T-cell (primary cell): Measurements from ENCODE around the gene PRKAG3. TPM values are rescaled to one million over a fixed set of nuclear protein-coding genes. Genes with fewer than 3 reads are reported as not detected.

Source experiments
- ATAC-seq, 4 experiments: fragments of 200-7000 bp in 3 of 4; fragments of 150-1000 bp in 1 of 4; cut with Tn5 transposase; replicated peaks in 1 of 4; 1 replicate in 3 of 4; 2 replicates in 1 of 4; pipeline ENCODE4 v1.10.0; 2021; ENCODE audit warnings: moderate library complexity in 3 of 4, mild to moderate bottlenecking in 2 of 4, moderate number of reproducible peaks in 1 of 4
- CTCF ChIA-PET, 2 donors: fragments of 300-600 bp; sonication (Branson Sonifier 250); formaldehyde crosslinking; loops; one replicate each; lab custom pipeline; 2022; ENCODE audit warnings: antibody characterized with exemption in 2 of 2; lab: Charles Lee
- POLR2A ChIA-PET, 2 donors: fragments of 300-600 bp; sonication (Branson Sonifier 250); formaldehyde crosslinking; loops; one replicate each; lab custom pipeline; 2022; ENCODE audit warnings: antibody characterized with exemption in 2 of 2; lab: Charles Lee
- DNase-seq, 35 experiments: peaks; one replicate each; pipeline versions ENCODE4 v3.0.0 to v3.0.0-alpha.2; 2013 to 2023
- H3K27ac ChIP-seq: one replicate; pipeline ENCODE4 v1.5.1; 2013; ENCODE audit warnings: low read length
- H3K27me3 ChIP-seq, 2 experiments: replicated peaks in 1 of 2; 1 replicate in 1 of 2; 2 replicates in 1 of 2; pipeline versions ENCODE4 v1.6.1 to v1.7.0; 2013; ENCODE audit warnings: low read length in 1 of 2, mixed read lengths in 1 of 2; ENCODE audit not compliant: control insufficient read depth in 2 of 2, insufficient read depth in 2 of 2; ENCODE audit errors: extremely low read depth in 1 of 2
- H3K36me3 ChIP-seq, 2 donors: 1 replicate in 1 of 2; 2 replicates in 1 of 2; pipeline versions ENCODE4 v1.6.1 to v1.7.0; 2013; ENCODE audit warnings: low read length in 1 of 2; ENCODE audit not compliant: control insufficient read depth in 2 of 2, insufficient read depth in 1 of 2; ENCODE audit errors: extremely low read depth in 1 of 2
- H3K4me1 ChIP-seq, 2 experiments: 1 replicate in 1 of 2; 2 replicates in 1 of 2; pipeline versions ENCODE4 v1.6.1 to v1.7.0; 2013; ENCODE audit warnings: low read length in 2 of 2, mixed read lengths in 1 of 2; ENCODE audit not compliant: insufficient read depth in 2 of 2, control insufficient read depth in 1 of 2; ENCODE audit errors: extremely low read depth in 1 of 2
- H3K4me3 ChIP-seq, 2 donors: 1 replicate in 1 of 2; 2 replicates in 1 of 2; pipeline versions ENCODE4 v1.5.1 to v1.7.0; 2013; ENCODE audit warnings: mild to moderate bottlenecking in 2 of 2, low read length in 1 of 2, moderate library complexity in 1 of 2; ENCODE audit not compliant: control insufficient read depth in 1 of 2; ENCODE audit errors: extremely low read depth in 1 of 2
- H3K9me3 ChIP-seq: 2 replicates; pipeline ENCODE4 v1.7.0; 2013
- H3K27ac Mint-ChIP-seq, 2 donors: one replicate each; pipeline ENCODE4 v1.8.0; 2020 to 2021; ENCODE audit warnings: mild to moderate bottlenecking in 2 of 2, mixed read lengths in 2 of 2
- H3K27me3 Mint-ChIP-seq, 2 donors: one replicate each; pipeline ENCODE4 v1.8.0; 2021 to 2022; ENCODE audit warnings: mixed read lengths in 2 of 2
- H3K36me3 Mint-ChIP-seq: one replicate; pipeline ENCODE4 v1.8.0; 2021; ENCODE audit warnings: mixed read lengths
- H3K4me1 Mint-ChIP-seq, 3 donors: one replicate each; pipeline ENCODE4 v1.8.0; 2020 to 2022; ENCODE audit warnings: mixed read lengths in 3 of 3, mild to moderate bottlenecking in 1 of 3
- H3K4me3 Mint-ChIP-seq, 3 donors: one replicate each; pipeline ENCODE4 v1.8.0; 2020 to 2022; ENCODE audit warnings: mild to moderate bottlenecking in 3 of 3, mixed read lengths in 3 of 3, moderate library complexity in 3 of 3
- H3K9me3 Mint-ChIP-seq, 3 donors: one replicate each; pipeline ENCODE4 v1.8.0; 2020 to 2022; ENCODE audit warnings: mixed read lengths in 3 of 3
- WGBS: methylation state at CpG from one replicate; pipeline ENCODE4 v1.1.5; 2013; ENCODE audit warnings: missing lambda C conversion rate; ENCODE audit not compliant: insufficient coverage; 5-methylcytosine and 5-hydroxymethylcytosine counted together
- total RNA-seq, 35 experiments: library from RNA in 6 of 35; stranded (reverse) in 6 of 35; fragments of 120-200 nt in 1 of 35; gene quantifications; one replicate each; pipeline versions ENCODE4 v1.2.1 to v1.2.4 and lab custom pipeline; 2013 to 2026

PRKAG3 gene
- total RNA-seq, 5 donors from 2014 or later (not counting 1 experiment from before 2014, with no cell fraction given): not detected

DNA sequence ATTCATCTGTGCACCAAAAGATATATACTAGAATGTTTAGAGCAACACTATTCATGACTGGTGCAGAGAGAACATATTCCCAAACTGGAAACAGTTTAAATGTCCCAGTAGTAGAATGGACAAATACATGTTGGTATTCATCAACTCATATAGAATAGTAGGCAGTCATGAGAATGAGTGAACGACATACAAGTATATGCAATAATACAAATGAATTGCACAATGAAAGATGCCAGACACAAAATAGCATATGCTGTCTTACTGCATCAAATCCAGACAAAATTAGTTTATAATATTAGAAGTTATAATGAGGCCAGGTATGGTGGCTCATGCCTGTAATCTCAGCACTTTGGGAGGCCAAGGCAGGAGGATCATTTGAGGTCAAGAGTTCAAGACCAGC is 8.3 kb upstream of the PRKAG3 start:
- Histone ChIP-seq H3K4me1 (no peaks in the 10 kb centered on the region), H3K36me3 (no peaks in the 10 kb centered on the region), H3K27ac (no peak overlapping the region), H3K9me3 (peaks cover 3% of the 10 kb centered on the region), H3K27me3 (peaks cover 4 to 16% of the 10 kb centered on the region in 2 experiments), H3K4me3 (no peak overlapping the region)
- WGBS: no CpG with 5 or more reads among the region's 1 CpG
- ChIA-PET CTCF (no interaction called here), POLR2A (no interaction called here)
- Mint-ChIP-seq H3K36me3 (no peaks in the 10 kb centered on the region), H3K4me3 (no peak overlapping the region), H3K27me3 (peaks cover 35 to 55% of the 10 kb centered on the region in 2 donors), H3K9me3 (peaks cover 3 to 17% (median 10%) of the 10 kb centered on the region in 3 donors), H3K27ac (no peak overlapping the region), H3K4me1 (no peaks in the 10 kb centered on the region)
- DNase-seq: no peak
- no peak for ATAC-seq

DNA sequence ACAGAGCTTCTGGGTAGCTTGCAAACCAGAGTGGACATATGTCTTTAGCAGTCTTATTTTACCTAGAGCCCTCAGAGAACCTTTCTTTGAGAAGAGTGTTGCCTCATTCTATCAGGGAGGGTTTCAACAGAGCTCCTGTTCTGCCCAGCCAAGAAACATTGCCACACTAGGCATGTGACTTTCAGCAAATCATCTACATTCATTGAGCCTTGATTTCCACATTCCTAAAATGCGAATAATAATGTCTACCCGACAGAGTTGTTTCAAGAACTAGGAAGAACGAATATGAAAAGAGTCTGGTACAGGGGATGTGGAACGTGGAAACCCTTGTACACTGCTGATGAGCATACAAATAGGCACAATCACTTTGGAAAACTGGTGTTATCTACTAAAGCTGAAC is 7.8 kb upstream of the PRKAG3 start:
- Mint-ChIP-seq H3K36me3 (no peaks in the 10 kb centered on the region), H3K9me3 (peaks cover 2 to 16% (median 10%) of the 10 kb centered on the region in 3 donors), H3K27me3 (peaks cover 35 to 58% of the 10 kb centered on the region in 2 donors), H3K27ac (no peak overlapping the region), H3K4me3 (no peak overlapping the region), H3K4me1 (no peaks in the 10 kb centered on the region)
- ChIA-PET POLR2A (no interaction called here), CTCF (interaction anchor here in 1 of 2 donors (0.6 kb wide), 2 partner anchors 119 to 398 kb away, joined by 4 to 6 read pairs; no protein-coding TSS in a partner anchor)
- Histone ChIP-seq H3K4me3 (no peak overlapping the region), H3K4me1 (no peaks in the 10 kb centered on the region), H3K9me3 (peaks cover 3% of the 10 kb centered on the region), H3K27me3 (peaks cover 6 to 20% of the 10 kb centered on the region in 2 experiments), H3K27ac (no peak overlapping the region), H3K36me3 (no peaks in the 10 kb centered on the region)
- no CpG with 5 or more reads among the region's 4 CpGs for WGBS
- DNase-seq (no peak), ATAC-seq (no peak)

DNA sequence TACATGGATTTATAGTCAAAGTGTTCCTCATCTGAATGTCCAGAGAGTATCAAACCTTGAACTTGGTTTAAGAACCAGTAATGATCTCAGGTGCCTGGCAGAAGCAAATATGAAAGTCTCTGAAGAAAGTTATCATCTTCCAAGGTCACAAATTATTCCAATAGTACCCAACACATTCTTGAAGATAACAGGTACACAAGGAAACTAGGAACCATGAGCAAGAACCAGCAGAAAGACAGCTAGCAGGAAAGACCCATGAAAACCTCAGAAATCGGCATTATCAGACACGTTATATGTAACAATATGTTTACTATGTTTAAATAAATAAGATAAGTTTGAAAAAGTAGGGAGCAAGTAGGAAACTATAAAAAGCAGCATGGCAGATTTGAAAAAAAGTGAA is 5.9 kb upstream of the PRKAG3 start:
- Histone ChIP-seq H3K27ac (no peak overlapping the region), H3K36me3 (no peaks in the 10 kb centered on the region), H3K9me3 (peaks cover 3% of the 10 kb centered on the region), H3K27me3 (peaks cover 6 to 31% of the 10 kb centered on the region in 2 experiments), H3K4me1 (no peaks in the 10 kb centered on the region), H3K4me3 (no peak overlapping the region)
- POLR2A ChIA-PET: no interaction called here
- H3K9me3 Mint-ChIP-seq: peaks cover 0 to 13% (median 10%) of the 10 kb centered on the region in 3 donors
- H3K27me3 Mint-ChIP-seq: peaks cover 37 to 59% of the 10 kb centered on the region in 2 donors
- no peaks in the 10 kb centered on the region for H3K36me3 Mint-ChIP-seq
- CTCF ChIA-PET: interaction anchor here in 1 of 2 donors (0.5 to 1.4 kb wide), 4 partner anchors 10 to 636 kb away, joined by 3 read pairs; no protein-coding TSS in a partner anchor
- DNase-seq: no peak
- H3K4me3 Mint-ChIP-seq: no peak overlapping the region
- H3K27ac Mint-ChIP-seq: no peak overlapping the region
- WGBS: no CpG with 5 or more reads among the region's 2 CpGs
- no peaks in the 10 kb centered on the region for H3K4me1 Mint-ChIP-seq
- no peak for ATAC-seq

- H3K4me3 Mint-ChIP-seq: no peak overlapping the region
- Histone ChIP-seq H3K4me3 (no peak overlapping the region), H3K27ac (no peak overlapping the region), H3K36me3 (no peaks in the 10 kb centered on the region), H3K4me1 (no peaks in the 10 kb centered on the region), H3K9me3 (peaks cover 3% of the 10 kb centered on the region), H3K27me3 (peaks cover 5 to 49% of the 10 kb centered on the region in 2 experiments)
- no peak overlapping the region for H3K27ac Mint-ChIP-seq
- WGBS: 50% methylated on average over 2 of the region's 4 CpGs
- no peaks in the 10 kb centered on the region for H3K36me3 Mint-ChIP-seq
- H3K27me3 Mint-ChIP-seq: peaks cover 43 to 58% of the 10 kb centered on the region in 2 donors
- CTCF ChIA-PET: no interaction called here
- ATAC-seq (no peak), DNase-seq (no peak)
- peaks cover 0 to 13% (median 10%) of the 10 kb centered on the region in 3 donors for H3K9me3 Mint-ChIP-seq
- H3K4me1 Mint-ChIP-seq: no peaks in the 10 kb centered on the region
- POLR2A ChIA-PET: no interaction called here
Measured at GRCh38 chr2:218834685-218835084, 3.1 kb upstream of the PRKAG3 start.

GRCh38 chr2:218833023-218833609 is 1.5 kb upstream of the PRKAG3 start:
- ATAC-seq: no peak
- CTCF ChIA-PET: no interaction called here
- no peaks in the 10 kb centered on the region for H3K4me1 ChIP-seq

DNA sequence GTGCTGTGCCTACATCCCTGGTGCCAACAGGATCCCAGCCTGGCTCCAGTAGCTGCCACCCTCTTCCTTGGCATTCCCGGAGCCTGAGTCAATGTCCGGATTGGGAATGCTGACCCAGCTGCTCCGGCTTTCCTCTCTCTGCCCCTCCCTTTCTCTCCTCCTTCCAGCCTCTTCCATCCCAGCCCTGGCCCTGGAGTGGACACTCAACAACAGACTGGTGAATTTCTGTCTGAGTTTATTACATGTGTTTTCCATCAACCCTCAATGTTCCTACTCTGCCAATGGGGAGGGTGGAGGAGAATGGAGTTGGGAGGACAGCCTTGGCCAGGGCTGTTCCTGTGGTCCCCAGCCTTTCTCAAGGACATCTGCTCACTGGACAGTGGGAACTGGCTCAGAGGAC is 917 bp upstream of the PRKAG3 start:
- CTCF ChIA-PET: no interaction called here
- POLR2A ChIA-PET: no interaction called here
- no peaks in the 10 kb centered on the region for H3K4me1 ChIP-seq
- H3K4me1 Mint-ChIP-seq: no peaks in the 10 kb centered on the region
- 86% methylated on average over 3 of the region's 3 CpGs for WGBS
- no peak overlapping the region for H3K27ac ChIP-seq
- H3K9me3 ChIP-seq: no peaks in the 10 kb centered on the region
- H3K27ac Mint-ChIP-seq: no peak overlapping the region
- no peak overlapping the region for H3K4me3 Mint-ChIP-seq
- peaks cover 41 to 46% of the 10 kb centered on the region in 2 donors for H3K27me3 Mint-ChIP-seq
- H3K36me3 ChIP-seq: no peaks in the 10 kb centered on the region
- peaks cover 3 to 58% of the 10 kb centered on the region in 2 experiments for H3K27me3 ChIP-seq
- no peak for ATAC-seq
- no peaks in the 10 kb centered on the region for H3K36me3 Mint-ChIP-seq
- no peak overlapping the region for H3K4me3 ChIP-seq
- H3K9me3 Mint-ChIP-seq: peaks cover 0 to 6% (median 6%) of the 10 kb centered on the region in 3 donors
- no peak for DNase-seq

More at GRCh38 chr2:218833023-218833609, 1.5 kb upstream of the PRKAG3 start:
- no peak overlapping the region for H3K27ac ChIP-seq
- WGBS: no CpG with 5 or more reads among the region's 4 CpGs
- H3K9me3 Mint-ChIP-seq: peaks cover 0 to 12% (median 10%) of the 10 kb centered on the region in 3 donors
- peaks cover under 1% of the 10 kb centered on the region for H3K9me3 ChIP-seq
- H3K4me1 Mint-ChIP-seq: no peaks in the 10 kb centered on the region
- POLR2A ChIA-PET: no interaction called here
- no peak for DNase-seq
- H3K36me3 Mint-ChIP-seq: no peaks in the 10 kb centered on the region
- H3K4me3 Mint-ChIP-seq: no peak overlapping the region
- no peaks in the 10 kb centered on the region for H3K36me3 ChIP-seq
- no peak overlapping the region for H3K27ac Mint-ChIP-seq
- H3K27me3 ChIP-seq: peaks cover 3 to 53% of the 10 kb centered on the region in 2 experiments
- no peak overlapping the region for H3K4me3 ChIP-seq
- H3K27me3 Mint-ChIP-seq: peaks cover 44 to 50% of the 10 kb centered on the region in 2 donors
